Measurements from ENCODE around the gene NDUFS5. TPM values are rescaled to one million over a fixed set of nuclear protein-coding genes. Genes with fewer than 3 reads are reported as not detected.
A peak's percentile ranks its signal among the peaks of the same experiment; 100 is the strongest.

The NDUFS5 gene
- total RNA-seq, 4 donors from 2014 or later = 300 to 553 (median 521) TPM

DNA sequence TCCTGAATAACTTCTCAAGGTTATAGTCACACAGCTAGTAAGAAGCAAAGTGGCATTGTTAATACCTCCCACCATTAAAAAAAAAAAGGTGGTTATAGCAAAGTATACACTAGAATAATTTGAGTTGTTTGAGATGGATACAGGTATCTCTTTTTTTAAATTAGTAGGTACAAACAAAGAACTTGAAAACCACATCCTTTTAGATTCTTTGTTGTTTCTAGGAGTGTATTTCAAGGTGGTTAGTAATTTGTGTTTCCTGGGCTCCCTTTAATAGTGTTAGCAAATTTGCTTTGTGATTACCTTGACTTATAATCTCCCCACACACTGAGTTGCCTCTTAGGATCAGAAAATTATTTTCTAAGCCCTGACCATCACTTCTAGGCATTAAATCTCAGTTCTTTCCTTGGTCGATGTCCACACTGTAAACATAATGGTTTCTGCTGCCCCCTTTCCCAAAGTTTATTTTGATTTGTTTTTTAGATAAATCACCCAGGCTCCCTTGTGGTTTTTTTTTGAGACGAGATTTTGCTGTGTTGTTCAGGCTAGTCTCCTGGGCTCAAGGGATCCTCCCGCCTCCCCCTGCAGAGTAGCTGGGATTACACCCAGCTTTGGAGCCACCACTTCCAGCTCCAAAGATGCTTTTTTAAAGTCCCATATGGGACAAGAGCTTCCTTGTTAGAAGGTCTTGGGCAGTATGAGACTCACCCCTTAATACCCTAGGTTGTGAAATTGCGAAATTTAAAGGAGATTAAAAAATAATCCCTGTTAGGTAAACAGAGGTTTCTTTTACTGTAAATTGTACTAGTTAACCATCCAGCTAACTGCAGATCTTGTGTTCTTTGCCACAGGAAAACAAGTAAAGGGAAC is 28.9 kb upstream of the NDUFS5 start:
- H3K36me3 ChIP-seq = peaks cover 0 to 53% of the 10 kb centered on the region in 2 donors
- ATAC-seq = no peak
- H3K27me3 ChIP-seq = no peaks in the 10 kb centered on the region
- H3K27ac ChIP-seq = peak overlapping the region in 2 of 4 donors; percentile 34 to 39
- no peaks in the 10 kb centered on the region for H3K9me3 ChIP-seq
- TF ChIP-seq POLR2AphosphoS5 (IDR thresholded peaks at IDR 0.05) (no peak), POLR2A (IDR thresholded peaks at IDR 0.05) (no peak), EP300 (IDR thresholded peaks at IDR 0.05) (no peak)
- TF ChIP-seq, protein P1, sequence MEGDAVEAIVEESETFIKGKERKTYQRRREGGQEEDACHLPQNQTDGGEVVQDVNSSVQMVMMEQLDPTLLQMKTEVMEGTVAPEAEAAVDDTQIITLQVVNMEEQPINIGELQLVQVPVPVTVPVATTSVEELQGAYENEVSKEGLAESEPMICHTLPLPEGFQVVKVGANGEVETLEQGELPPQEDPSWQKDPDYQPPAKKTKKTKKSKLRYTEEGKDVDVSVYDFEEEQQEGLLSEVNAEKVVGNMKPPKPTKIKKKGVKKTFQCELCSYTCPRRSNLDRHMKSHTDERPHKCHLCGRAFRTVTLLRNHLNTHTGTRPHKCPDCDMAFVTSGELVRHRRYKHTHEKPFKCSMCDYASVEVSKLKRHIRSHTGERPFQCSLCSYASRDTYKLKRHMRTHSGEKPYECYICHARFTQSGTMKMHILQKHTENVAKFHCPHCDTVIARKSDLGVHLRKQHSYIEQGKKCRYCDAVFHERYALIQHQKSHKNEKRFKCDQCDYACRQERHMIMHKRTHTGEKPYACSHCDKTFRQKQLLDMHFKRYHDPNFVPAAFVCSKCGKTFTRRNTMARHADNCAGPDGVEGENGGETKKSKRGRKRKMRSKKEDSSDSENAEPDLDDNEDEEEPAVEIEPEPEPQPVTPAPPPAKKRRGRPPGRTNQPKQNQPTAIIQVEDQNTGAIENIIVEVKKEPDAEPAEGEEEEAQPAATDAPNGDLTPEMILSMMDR (IDR thresholded peaks at IDR 0.05) = no peak
- no peak overlapping the region for H3K4me3 ChIP-seq
- 27 to 32% methylated on average over 3 to 4 of the region's 4 CpGs for WGBS, 2 donors (ENCODE audit: low coverage in 1 of 2)
- peaks cover 7 to 69% (median 9%) of the 10 kb centered on the region in 3 donors for H3K4me1 ChIP-seq

DNA sequence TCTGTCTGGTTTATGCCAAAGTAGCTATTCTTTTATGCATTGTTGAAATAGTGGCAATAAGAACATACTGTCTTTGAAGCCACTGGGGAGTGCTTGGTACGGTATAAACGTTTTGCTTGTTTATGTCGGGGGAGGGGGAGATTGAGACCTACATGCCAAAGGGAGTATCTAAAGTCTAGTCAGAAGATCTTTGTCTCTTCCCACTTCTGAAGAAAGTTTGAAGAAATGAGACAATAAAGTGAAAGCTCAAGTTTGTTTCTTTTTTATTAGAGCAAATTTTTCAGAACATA is 28.3 kb upstream of the NDUFS5 start:
- no peak overlapping the region for H3K4me3 ChIP-seq

GRCh38 chr1:39001516-39002421 is 24.4 kb upstream of the NDUFS5 start:
- 78 to 79% methylated on average over 2 to 5 of the region's 5 CpGs for WGBS, 2 donors (ENCODE audit: low coverage in 1 of 2)
- H3K9me3 ChIP-seq = no peaks in the 10 kb centered on the region
- peaks cover 3 to 87% of the 10 kb centered on the region in 2 donors for H3K36me3 ChIP-seq
- no peaks in the 10 kb centered on the region for H3K27me3 ChIP-seq
- TF ChIP-seq POLR2A (IDR thresholded peaks at IDR 0.05) = no peak
- TF ChIP-seq EP300 (IDR thresholded peaks at IDR 0.05) = no peak
- TF ChIP-seq, protein P1 (IDR thresholded peaks at IDR 0.05) = no peak
- no peak for TF ChIP-seq POLR2AphosphoS5 (IDR thresholded peaks at IDR 0.05)
- no peak overlapping the region for H3K4me3 ChIP-seq
- H3K4me1 ChIP-seq = peaks cover 0 to 35% (median 6%) of the 10 kb centered on the region in 3 donors
- ATAC-seq = no peak
- H3K27ac ChIP-seq = no peak overlapping the region

More for the DNA sequence above, 28.3 kb upstream of the NDUFS5 start:
- H3K4me1 ChIP-seq = peaks cover 2 to 69% (median 6%) of the 10 kb centered on the region in 3 donors
- H3K27me3 ChIP-seq = no peaks in the 10 kb centered on the region
- WGBS, 2 donors (ENCODE audit: low coverage in 1 of 2) = 32 to 34% methylated on average over 3 of the region's 3 CpGs
- H3K9me3 ChIP-seq = no peaks in the 10 kb centered on the region
- H3K36me3 ChIP-seq = peaks cover 0 to 58% of the 10 kb centered on the region in 2 donors
- H3K27ac ChIP-seq = peak overlapping the region in 2 of 4 donors; percentile 34 to 39
- TF ChIP-seq POLR2A (IDR thresholded peaks at IDR 0.05) (no peak), EP300 (IDR thresholded peaks at IDR 0.05) (no peak), POLR2AphosphoS5 (IDR thresholded peaks at IDR 0.05) (no peak)
- TF ChIP-seq, protein P1 (IDR thresholded peaks at IDR 0.05) = no peak
- peak; percentile 25 for ATAC-seq

DNA sequence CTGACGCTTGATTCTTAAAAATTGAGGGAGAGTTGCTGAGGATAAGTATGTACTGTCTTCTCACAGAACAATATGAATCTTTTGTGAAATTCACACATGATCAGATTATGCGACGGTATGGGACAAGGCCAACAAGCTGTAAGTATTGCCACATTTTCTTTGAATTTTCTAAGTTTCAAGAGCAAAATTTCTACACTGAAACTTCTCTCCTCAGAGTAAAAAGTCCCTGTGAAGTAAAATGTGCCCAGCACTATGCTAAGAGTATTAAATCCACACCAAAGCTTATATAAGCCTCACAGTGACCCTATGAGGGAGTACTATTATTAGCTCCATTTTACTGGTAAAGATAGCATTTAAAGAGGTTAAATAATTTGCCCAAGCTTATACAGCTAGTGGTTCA is 22.9 kb upstream of the NDUFS5 start:
- ATAC-seq = peak; percentile 65
- no peak overlapping the region for H3K27ac ChIP-seq
- no peaks in the 10 kb centered on the region for H3K9me3 ChIP-seq
- WGBS, 2 donors (ENCODE audit: low coverage in 1 of 2) = 68 to 83% methylated on average over 3 of the region's 3 CpGs
- H3K27me3 ChIP-seq = no peaks in the 10 kb centered on the region
- H3K4me3 ChIP-seq = no peak overlapping the region
- peaks cover 0 to 20% (median 0%) of the 10 kb centered on the region in 3 donors for H3K4me1 ChIP-seq
- H3K36me3 ChIP-seq = peaks cover 3 to 100% of the 10 kb centered on the region in 2 donors
- TF ChIP-seq EP300 (IDR thresholded peaks at IDR 0.05) = no peak
- TF ChIP-seq POLR2AphosphoS5 (IDR thresholded peaks at IDR 0.05) = no peak
- TF ChIP-seq, protein P1 (IDR thresholded peaks at IDR 0.05) = no peak
- TF ChIP-seq POLR2A (IDR thresholded peaks at IDR 0.05) = no peak
